HCT116 (cell line): ENCODE results near the gene FCHO2. TPM values are rescaled to one million over a fixed set of nuclear protein-coding genes. Genes with fewer than 3 reads are reported as not detected.

ENCODE experiments used
- ATAC-seq: fragments of 200-7000 bp; cut with Tn5 transposase; 2 replicates; pipeline ENCODE4 v1.9.1; 2020; ENCODE audit warnings: mild to moderate bottlenecking, moderate library complexity
- BruUV-seq: library from RNA; stranded (reverse); fragments of 400-500 nt; replicated peaks from 2 replicates; lab custom pipeline; 2021; lab: Mats Ljungman, UMichigan
- CTCF ChIA-PET: fragments of 300-600 bp; sonication (Branson Sonifier 250); formaldehyde crosslinking; loops from one replicate; lab custom pipeline; 2021; ENCODE audit warnings: antibody characterized with exemption; lab: Charles Lee
- POLR2A ChIA-PET: fragments of 300-600, 350-600 bp; sonication (Branson Sonifier 250); formaldehyde crosslinking; loops from one replicate; lab custom pipeline; 2021; ENCODE audit warnings: antibody characterized with exemption; lab: Charles Lee
- RAD21 ChIA-PET, 2 experiments: fragments of 300-600 bp; sonication (Branson Sonifier 250); formaldehyde crosslinking; loops; one replicate each; lab custom pipeline; 2023; ENCODE audit warnings: low total read pairs in 2 of 2; ENCODE audit not compliant: uncharacterized antibody in 2 of 2, unreplicated experiment in 2 of 2, low non-redundant PET in 1 of 2; lab: Charles Lee
- DNase-seq: peaks from one replicate; pipeline ENCODE4 v3.0.0-alpha.2; 2010; ENCODE audit warnings: low read depth, low spot score
- H2AFZ ChIP-seq: fragments of 200-600 bp; shearing (Covaris generic), sonication (generic); 2 replicates; pipeline ENCODE4 v1.6.1; 2017; ENCODE audit warnings: low read depth, mixed run types, mixed read lengths, antibody characterized with exemption, low read length; ENCODE audit not compliant: poor library complexity, severe bottlenecking
- H3K27ac ChIP-seq: 2 replicates; pipeline ENCODE4 v1.5.1; 2012; ENCODE audit warnings: low read depth, low read length
- H3K27me3 ChIP-seq: fragments of 200-600 bp; sonication (generic); 2 replicates; pipeline ENCODE4 v1.6.1; 2016; ENCODE audit warnings: mixed run types, low read length, mixed read lengths; ENCODE audit not compliant: insufficient read depth
- H3K36me3 ChIP-seq, 2 experiments: fragments of 200-500 bp in 1 of 2; fragments of 200-600 bp in 1 of 2; sonication (Bioruptor generic) in 1 of 2; sonication (generic) in 1 of 2; 2 replicates each; pipeline versions ENCODE4 v1.5.1 to v1.6.1; 2014 to 2016; ENCODE audit warnings: low read length in 2 of 2, inconsistent platforms in 1 of 2, mixed read lengths in 1 of 2, mixed run types in 1 of 2; ENCODE audit not compliant: insufficient read depth in 2 of 2, control insufficient read depth in 1 of 2
- H3K4me1 ChIP-seq, 2 experiments: fragments of 200-600 bp in 1 of 2; sonication (generic) in 1 of 2; 2 replicates each; pipeline versions ENCODE4 v1.5.1 to v1.6.1; 2012 to 2017; ENCODE audit warnings: low read length in 2 of 2, inconsistent platforms in 1 of 2, mild to moderate bottlenecking in 1 of 2, mixed read lengths in 1 of 2, mixed run types in 1 of 2, moderate library complexity in 1 of 2; ENCODE audit not compliant: insufficient read depth in 2 of 2, control insufficient read depth in 1 of 2
- H3K4me2 ChIP-seq: fragments of 200-600 bp; sonication (generic); 2 replicates; pipeline ENCODE4 v1.6.1; 2017; ENCODE audit warnings: mixed run types, low read length, mixed read lengths
- H3K4me3 ChIP-seq, 2 experiments: fragments of 200-600 bp in 1 of 2; sonication (generic) in 1 of 2; replicated peaks in 1 of 2; 2 replicates each; pipeline ENCODE4 v1.5.1; 2011 to 2016; ENCODE audit warnings: low read length in 2 of 2, control low read depth in 1 of 2, low read depth in 1 of 2, mild to moderate bottlenecking in 1 of 2, mixed read lengths in 1 of 2, mixed run types in 1 of 2
- H3K79me2 ChIP-seq: fragments of 200-600 bp; sonication (generic); 2 replicates; pipeline ENCODE4 v1.6.1; 2017; ENCODE audit warnings: mild to moderate bottlenecking, mixed run types, low read length, moderate library complexity, mixed read lengths; ENCODE audit not compliant: insufficient read depth
- H3K9ac ChIP-seq: fragments of 200-600 bp; sonication (generic); 2 replicates; pipeline ENCODE4 v1.6.1; 2016; ENCODE audit warnings: low read length, mixed read lengths
- H3K9me2 ChIP-seq: fragments of 200-600 bp; sonication (generic), shearing (Covaris generic); 2 replicates; pipeline ENCODE4 v1.6.1; 2017; ENCODE audit warnings: mixed run types, mild to moderate bottlenecking, moderate library complexity; ENCODE audit not compliant: insufficient read depth
- H3K9me3 ChIP-seq, 2 experiments: fragments of 200-500 bp in 1 of 2; fragments of 200-600 bp in 1 of 2; sonication (Bioruptor generic) in 1 of 2; sonication (generic) in 1 of 2; 2 replicates each; pipeline ENCODE4 v1.6.1; 2014 to 2017; ENCODE audit warnings: low read length in 2 of 2, mixed read lengths in 2 of 2, inconsistent platforms in 1 of 2, low read depth in 1 of 2, mild to moderate bottlenecking in 1 of 2, mixed run types in 1 of 2, moderate library complexity in 1 of 2; ENCODE audit not compliant: control insufficient read depth in 1 of 2, insufficient read depth in 1 of 2
- H4K20me1 ChIP-seq: fragments of 200-600 bp; sonication (generic), shearing (Covaris generic); 2 replicates; pipeline ENCODE4 v1.6.1; 2017; ENCODE audit warnings: mixed run types, mild to moderate bottlenecking, moderate library complexity; ENCODE audit not compliant: insufficient read depth
- CBX3 ChIP-seq: IDR thresholded peaks from 2 replicates; pipeline ENCODE4 v1.6.1; 2012; ENCODE audit warnings: low read depth
- EGR1 ChIP-seq: IDR thresholded peaks from 2 replicates; pipeline ENCODE4 v1.6.1; 2012; ENCODE audit warnings: low read depth
- ELF1 ChIP-seq: IDR thresholded peaks from 2 replicates; pipeline ENCODE4 v1.6.1; 2012; ENCODE audit warnings: low read depth, borderline replicate concordance
- EZH2 ChIP-seq: fragments of 200-600 bp; sonication (generic); IDR thresholded peaks from 2 replicates; pipeline ENCODE4 v1.6.1; 2017; ENCODE audit warnings: antibody characterized with exemption, mixed run types
- POLR2AphosphoS5 ChIP-seq: IDR thresholded peaks from 2 replicates; pipeline ENCODE4 v1.6.1; 2011; ENCODE audit warnings: mild to moderate bottlenecking, low read depth, low read length, moderate library complexity
- RAD21 ChIP-seq: IDR thresholded peaks from 2 replicates; pipeline ENCODE4 v1.6.1; 2012; ENCODE audit warnings: low read depth, mild to moderate bottlenecking
- SIN3A ChIP-seq: IDR thresholded peaks from 2 replicates; pipeline ENCODE4 v1.6.1; 2012; ENCODE audit warnings: low read depth
- SP1 ChIP-seq: IDR thresholded peaks from 2 replicates; pipeline ENCODE4 v1.6.1; 2012; ENCODE audit warnings: low read depth
- TCF7L2 ChIP-seq: IDR thresholded peaks from 2 replicates; pipeline ENCODE4 v1.7.0; 2011; ENCODE audit warnings: borderline replicate concordance, inconsistent platforms; ENCODE audit not compliant: insufficient read depth, insufficient read length; ENCODE audit errors: extremely low read depth
- YY1 ChIP-seq: IDR thresholded peaks from 2 replicates; pipeline ENCODE4 v1.6.1; 2011; ENCODE audit warnings: low read length, low read depth, moderate library complexity, mild to moderate bottlenecking; ENCODE audit not compliant: insufficient replicate concordance; ENCODE audit errors: extremely low read depth
- ZNF274 ChIP-seq: fragments of 200-500 bp; sonication (Bioruptor generic); IDR thresholded peaks from 2 replicates; pipeline ENCODE4 v1.6.1; 2014; ENCODE audit warnings: mild to moderate bottlenecking, low read depth, low read length, inconsistent platforms
- intact Hi-C: fragments of 100-400 bp; cut with micrococcal nuclease; formaldehyde crosslinking; loops from 2 replicates; pipeline ENCODE4 v1.10.0; 2022
- total RNA-seq: library from RNA; stranded (reverse); gene quantifications from one replicate; pipeline ENCODE4 v1.2.1, GENCODE V29; 2021; ENCODE audit not compliant: unreplicated experiment
- TF ChIP-seq, protein P1 (sequence below): IDR thresholded peaks from 2 replicates; pipeline ENCODE4 v1.6.1; 2012; ENCODE audit warnings: low read depth
- TF ChIP-seq, protein P2 (sequence below): IDR thresholded peaks from 2 replicates; pipeline ENCODE4 v1.6.1; 2012
- TF ChIP-seq, protein P3 (sequence below): IDR thresholded peaks from 2 replicates; pipeline ENCODE4 v1.6.1; 2011; ENCODE audit warnings: mild to moderate bottlenecking, low read length, moderate library complexity; ENCODE audit not compliant: insufficient replicate concordance; ENCODE audit errors: extremely low read depth
- TF ChIP-seq, protein P4 (sequence below), 3 experiments: fragments of 200-600 bp in 1 of 3; sonication (generic) in 1 of 3; IDR thresholded peaks in 2 of 3; conservative IDR thresholded peaks in 1 of 3; 2 replicates each; pipeline ENCODE4 v1.5.1; 2012 to 2017; ENCODE audit warnings: low read depth in 2 of 3, low read length in 2 of 3, antibody characterized with exemption in 1 of 3, borderline replicate concordance in 1 of 3, control low read depth in 1 of 3, mild to moderate bottlenecking in 1 of 3, mixed read lengths in 1 of 3, mixed run types in 1 of 3, moderate library complexity in 1 of 3; ENCODE audit not compliant: insufficient read depth in 1 of 3
- TF ChIP-seq, protein P5 (sequence below): IDR thresholded peaks from 2 replicates; pipeline ENCODE4 v1.6.1; 2012

FCHO2 gene
- total RNA-seq, 1 experiment from 2014 or later, result 18.7 TPM

DNA sequence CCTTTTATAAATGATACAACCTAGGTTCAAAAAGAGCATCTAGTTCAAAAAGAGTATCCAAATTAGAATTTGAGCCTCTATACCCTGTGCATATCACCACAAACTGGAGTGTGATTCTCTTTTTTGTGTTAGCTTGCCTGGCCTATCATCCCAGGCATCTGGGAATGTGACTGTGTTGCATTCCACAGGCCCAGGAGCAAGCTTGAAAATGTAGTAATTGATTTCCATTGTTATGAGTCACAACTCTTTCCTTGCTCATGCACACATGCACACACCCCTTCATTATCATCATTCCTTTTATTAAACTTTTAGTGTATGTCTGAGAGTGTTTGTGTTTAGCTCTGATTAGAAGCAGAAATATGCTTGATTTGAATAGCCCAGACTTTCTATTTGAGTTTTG is 75.2 kb downstream of the FCHO2 start (continued):
- TF ChIP-seq, protein P1, sequence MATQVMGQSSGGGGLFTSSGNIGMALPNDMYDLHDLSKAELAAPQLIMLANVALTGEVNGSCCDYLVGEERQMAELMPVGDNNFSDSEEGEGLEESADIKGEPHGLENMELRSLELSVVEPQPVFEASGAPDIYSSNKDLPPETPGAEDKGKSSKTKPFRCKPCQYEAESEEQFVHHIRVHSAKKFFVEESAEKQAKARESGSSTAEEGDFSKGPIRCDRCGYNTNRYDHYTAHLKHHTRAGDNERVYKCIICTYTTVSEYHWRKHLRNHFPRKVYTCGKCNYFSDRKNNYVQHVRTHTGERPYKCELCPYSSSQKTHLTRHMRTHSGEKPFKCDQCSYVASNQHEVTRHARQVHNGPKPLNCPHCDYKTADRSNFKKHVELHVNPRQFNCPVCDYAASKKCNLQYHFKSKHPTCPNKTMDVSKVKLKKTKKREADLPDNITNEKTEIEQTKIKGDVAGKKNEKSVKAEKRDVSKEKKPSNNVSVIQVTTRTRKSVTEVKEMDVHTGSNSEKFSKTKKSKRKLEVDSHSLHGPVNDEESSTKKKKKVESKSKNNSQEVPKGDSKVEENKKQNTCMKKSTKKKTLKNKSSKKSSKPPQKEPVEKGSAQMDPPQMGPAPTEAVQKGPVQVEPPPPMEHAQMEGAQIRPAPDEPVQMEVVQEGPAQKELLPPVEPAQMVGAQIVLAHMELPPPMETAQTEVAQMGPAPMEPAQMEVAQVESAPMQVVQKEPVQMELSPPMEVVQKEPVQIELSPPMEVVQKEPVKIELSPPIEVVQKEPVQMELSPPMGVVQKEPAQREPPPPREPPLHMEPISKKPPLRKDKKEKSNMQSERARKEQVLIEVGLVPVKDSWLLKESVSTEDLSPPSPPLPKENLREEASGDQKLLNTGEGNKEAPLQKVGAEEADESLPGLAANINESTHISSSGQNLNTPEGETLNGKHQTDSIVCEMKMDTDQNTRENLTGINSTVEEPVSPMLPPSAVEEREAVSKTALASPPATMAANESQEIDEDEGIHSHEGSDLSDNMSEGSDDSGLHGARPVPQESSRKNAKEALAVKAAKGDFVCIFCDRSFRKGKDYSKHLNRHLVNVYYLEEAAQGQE, result no peak
- TF ChIP-seq, protein P2, sequence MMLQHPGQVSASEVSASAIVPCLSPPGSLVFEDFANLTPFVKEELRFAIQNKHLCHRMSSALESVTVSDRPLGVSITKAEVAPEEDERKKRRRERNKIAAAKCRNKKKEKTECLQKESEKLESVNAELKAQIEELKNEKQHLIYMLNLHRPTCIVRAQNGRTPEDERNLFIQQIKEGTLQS, result no peak
- TF ChIP-seq SP1, result peak; percentile 65
- TF ChIP-seq RAD21, result no peak
- no peak for TF ChIP-seq YY1
- no peak for TF ChIP-seq ELF1
- TF ChIP-seq EGR1, result no peak

DNA sequence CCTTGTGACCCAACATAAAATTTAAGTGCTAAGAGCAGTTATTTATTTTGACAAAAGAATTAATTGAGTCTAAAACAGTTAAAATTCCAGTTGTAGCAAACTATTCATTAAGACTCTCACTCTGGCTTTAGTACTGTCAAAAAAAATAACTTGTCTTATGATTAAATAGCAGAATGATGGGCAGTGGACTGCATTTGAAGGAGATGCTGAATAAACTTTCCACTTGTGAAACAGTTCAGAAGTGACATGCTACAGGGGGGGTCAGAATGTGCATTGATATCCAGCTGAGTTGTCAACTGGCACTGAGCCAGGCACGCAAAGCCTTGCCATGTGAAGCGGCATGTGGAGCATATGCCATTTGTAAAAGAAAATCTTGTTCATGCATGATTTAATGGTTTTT is 76.0 kb downstream of the FCHO2 start:
- Histone ChIP-seq H3K4me2 (peak overlapping the region; percentile 50), H2AFZ (no peak overlapping the region), H3K9me2 (no peaks in the 10 kb centered on the region), H3K27me3 (no peaks in the 10 kb centered on the region), H3K36me3 (no peaks in the 10 kb centered on the region), H3K79me2 (no peaks in the 10 kb centered on the region), H3K27ac (peak overlapping the region; percentile 38; the same call in 1 of the 2 replicates), H4K20me1 (no peaks in the 10 kb centered on the region), H3K9me3 (no peaks in the 10 kb centered on the region), H3K4me1 (peaks cover 23 to 34% of the 10 kb centered on the region in 2 experiments), H3K4me3 (no peak overlapping the region)
- BruUV-seq, result no TSS peak
- ChIA-PET POLR2A (no interaction called here), CTCF (no interaction called here), RAD21 (no interaction called here)
- ATAC-seq, result no peak
- DNase-seq, result peak; percentile 21
- intact Hi-C loops, result no loop called here
- TF ChIP-seq ZNF274, result no peak
- no peak for TF ChIP-seq CBX3
- no peak for TF ChIP-seq TCF7L2
- TF ChIP-seq, protein P3, sequence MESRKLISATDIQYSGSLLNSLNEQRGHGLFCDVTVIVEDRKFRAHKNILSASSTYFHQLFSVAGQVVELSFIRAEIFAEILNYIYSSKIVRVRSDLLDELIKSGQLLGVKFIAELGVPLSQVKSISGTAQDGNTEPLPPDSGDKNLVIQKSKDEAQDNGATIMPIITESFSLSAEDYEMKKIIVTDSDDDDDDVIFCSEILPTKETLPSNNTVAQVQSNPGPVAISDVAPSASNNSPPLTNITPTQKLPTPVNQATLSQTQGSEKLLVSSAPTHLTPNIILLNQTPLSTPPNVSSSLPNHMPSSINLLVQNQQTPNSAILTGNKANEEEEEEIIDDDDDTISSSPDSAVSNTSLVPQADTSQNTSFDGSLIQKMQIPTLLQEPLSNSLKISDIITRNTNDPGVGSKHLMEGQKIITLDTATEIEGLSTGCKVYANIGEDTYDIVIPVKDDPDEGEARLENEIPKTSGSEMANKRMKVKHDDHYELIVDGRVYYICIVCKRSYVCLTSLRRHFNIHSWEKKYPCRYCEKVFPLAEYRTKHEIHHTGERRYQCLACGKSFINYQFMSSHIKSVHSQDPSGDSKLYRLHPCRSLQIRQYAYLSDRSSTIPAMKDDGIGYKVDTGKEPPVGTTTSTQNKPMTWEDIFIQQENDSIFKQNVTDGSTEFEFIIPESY, result no peak
- TF ChIP-seq RAD21, result no peak
- TF ChIP-seq, protein P4, sequence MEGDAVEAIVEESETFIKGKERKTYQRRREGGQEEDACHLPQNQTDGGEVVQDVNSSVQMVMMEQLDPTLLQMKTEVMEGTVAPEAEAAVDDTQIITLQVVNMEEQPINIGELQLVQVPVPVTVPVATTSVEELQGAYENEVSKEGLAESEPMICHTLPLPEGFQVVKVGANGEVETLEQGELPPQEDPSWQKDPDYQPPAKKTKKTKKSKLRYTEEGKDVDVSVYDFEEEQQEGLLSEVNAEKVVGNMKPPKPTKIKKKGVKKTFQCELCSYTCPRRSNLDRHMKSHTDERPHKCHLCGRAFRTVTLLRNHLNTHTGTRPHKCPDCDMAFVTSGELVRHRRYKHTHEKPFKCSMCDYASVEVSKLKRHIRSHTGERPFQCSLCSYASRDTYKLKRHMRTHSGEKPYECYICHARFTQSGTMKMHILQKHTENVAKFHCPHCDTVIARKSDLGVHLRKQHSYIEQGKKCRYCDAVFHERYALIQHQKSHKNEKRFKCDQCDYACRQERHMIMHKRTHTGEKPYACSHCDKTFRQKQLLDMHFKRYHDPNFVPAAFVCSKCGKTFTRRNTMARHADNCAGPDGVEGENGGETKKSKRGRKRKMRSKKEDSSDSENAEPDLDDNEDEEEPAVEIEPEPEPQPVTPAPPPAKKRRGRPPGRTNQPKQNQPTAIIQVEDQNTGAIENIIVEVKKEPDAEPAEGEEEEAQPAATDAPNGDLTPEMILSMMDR (IDR thresholded peaks at IDR 0.05 in 2 of 3, conservative IDR thresholded peaks at IDR 0.05 in 1 of 3; ENCODE audit: borderline replicate concordance in 1 of 3, insufficient read depth in 1 of 3, low read depth in 2 of 3, low read length in 2 of 3), result no peak
- TF ChIP-seq EZH2, result no peak
- TF ChIP-seq ELF1, result no peak
- TF ChIP-seq, protein P5, sequence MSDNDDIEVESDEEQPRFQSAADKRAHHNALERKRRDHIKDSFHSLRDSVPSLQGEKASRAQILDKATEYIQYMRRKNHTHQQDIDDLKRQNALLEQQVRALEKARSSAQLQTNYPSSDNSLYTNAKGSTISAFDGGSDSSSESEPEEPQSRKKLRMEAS, result peak; percentile 41; the same call in 1 of the 2 replicates
- TF ChIP-seq POLR2AphosphoS5, result 0 out of 2 replicates have a peak, but pooled peaks have one; percentile 24
- no peak for TF ChIP-seq SP1
- TF ChIP-seq SIN3A, result no peak
- TF ChIP-seq, all 23 proteins: peak for 2
- peak overlapping the region; percentile 31 for H3K9ac ChIP-seq
